Nephron progenitor cell (in vitro differentiated cells): ENCODE measurements around the gene PLEKHG4.

Experiments used
- DNase-seq: peaks from one replicate; pipeline ENCODE4 v3.0.0; 2021
- H3K27ac Mint-ChIP-seq: 2 replicates; pipeline ENCODE4 v1.8.0; 2021; ENCODE audit warnings: mild to moderate bottlenecking, moderate library complexity, mixed read lengths
- H3K27me3 Mint-ChIP-seq: 2 replicates; pipeline ENCODE4 v1.8.0; 2021; ENCODE audit warnings: mild to moderate bottlenecking, low read depth, mixed read lengths; ENCODE audit not compliant: poor library complexity
- H3K36me3 Mint-ChIP-seq: 2 replicates; pipeline ENCODE4 v1.8.0; 2021; ENCODE audit warnings: low read depth, mixed read lengths
- H3K4me1 Mint-ChIP-seq: 2 replicates; pipeline ENCODE4 v1.8.0; 2021; ENCODE audit warnings: mixed read lengths
- H3K4me3 Mint-ChIP-seq: 2 replicates; pipeline ENCODE4 v1.8.0; 2021; ENCODE audit warnings: mild to moderate bottlenecking, moderate library complexity, mixed read lengths
- H3K9me3 Mint-ChIP-seq: 2 replicates; pipeline ENCODE4 v1.8.0; 2021; ENCODE audit warnings: mild to moderate bottlenecking, moderate library complexity, mixed read lengths
- CTCF ChIP-seq: fragments of 200-600 bp; sonication (generic); IDR thresholded peaks from 2 replicates; pipeline ENCODE4 v1.5.0; 2021; ENCODE audit warnings: antibody characterized with exemption

Gene PLEKHG4

GRCh38 chr16:67336648-67337047, 57.3 kb downstream of the PLEKHG4 start:
- Mint-ChIP-seq H3K27ac (no peak overlapping the region), H3K4me3 (no peak overlapping the region), H3K27me3 (peaks cover 7% of the 10 kb centered on the region), H3K9me3 (peaks cover 21% of the 10 kb centered on the region), H3K36me3 (no peaks in the 10 kb centered on the region), H3K4me1 (no peaks in the 10 kb centered on the region)
- no peak for TF ChIP-seq CTCF
- DNase-seq: no peak
